ENCODE results near the gene OTOF.

The OTOF gene

DNA sequence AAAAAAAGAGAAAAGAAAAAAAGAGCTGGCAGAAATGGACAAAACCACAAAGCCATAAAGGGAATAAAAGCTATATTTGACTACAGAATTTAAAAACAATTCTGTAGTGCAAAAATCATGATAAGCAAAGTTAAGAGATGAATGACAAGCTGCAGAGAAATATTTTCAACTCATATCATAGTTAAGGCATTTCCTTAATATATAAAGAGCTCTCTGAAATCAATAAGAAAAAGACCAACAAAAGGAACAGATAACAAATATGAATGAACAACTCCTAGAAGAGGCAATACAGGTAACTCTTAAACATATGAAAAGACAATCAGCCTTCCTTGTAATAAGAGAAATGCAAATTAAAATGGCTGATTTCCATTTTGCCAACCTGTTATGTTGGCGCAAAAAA is 26.2 kb downstream of the OTOF start:
- no peak for DNase-seq (ENCODE audit: extremely low spot score)
- CTCF ChIA-PET = no interaction called here
- POLR2A ChIA-PET = no interaction called here
- TF ChIP-seq, protein P1, sequence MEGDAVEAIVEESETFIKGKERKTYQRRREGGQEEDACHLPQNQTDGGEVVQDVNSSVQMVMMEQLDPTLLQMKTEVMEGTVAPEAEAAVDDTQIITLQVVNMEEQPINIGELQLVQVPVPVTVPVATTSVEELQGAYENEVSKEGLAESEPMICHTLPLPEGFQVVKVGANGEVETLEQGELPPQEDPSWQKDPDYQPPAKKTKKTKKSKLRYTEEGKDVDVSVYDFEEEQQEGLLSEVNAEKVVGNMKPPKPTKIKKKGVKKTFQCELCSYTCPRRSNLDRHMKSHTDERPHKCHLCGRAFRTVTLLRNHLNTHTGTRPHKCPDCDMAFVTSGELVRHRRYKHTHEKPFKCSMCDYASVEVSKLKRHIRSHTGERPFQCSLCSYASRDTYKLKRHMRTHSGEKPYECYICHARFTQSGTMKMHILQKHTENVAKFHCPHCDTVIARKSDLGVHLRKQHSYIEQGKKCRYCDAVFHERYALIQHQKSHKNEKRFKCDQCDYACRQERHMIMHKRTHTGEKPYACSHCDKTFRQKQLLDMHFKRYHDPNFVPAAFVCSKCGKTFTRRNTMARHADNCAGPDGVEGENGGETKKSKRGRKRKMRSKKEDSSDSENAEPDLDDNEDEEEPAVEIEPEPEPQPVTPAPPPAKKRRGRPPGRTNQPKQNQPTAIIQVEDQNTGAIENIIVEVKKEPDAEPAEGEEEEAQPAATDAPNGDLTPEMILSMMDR (IDR thresholded peaks at IDR 0.05; ENCODE audit: control extremely low read depth, extremely low read depth, low read depth, missing control alignments) = no peak

DNA sequence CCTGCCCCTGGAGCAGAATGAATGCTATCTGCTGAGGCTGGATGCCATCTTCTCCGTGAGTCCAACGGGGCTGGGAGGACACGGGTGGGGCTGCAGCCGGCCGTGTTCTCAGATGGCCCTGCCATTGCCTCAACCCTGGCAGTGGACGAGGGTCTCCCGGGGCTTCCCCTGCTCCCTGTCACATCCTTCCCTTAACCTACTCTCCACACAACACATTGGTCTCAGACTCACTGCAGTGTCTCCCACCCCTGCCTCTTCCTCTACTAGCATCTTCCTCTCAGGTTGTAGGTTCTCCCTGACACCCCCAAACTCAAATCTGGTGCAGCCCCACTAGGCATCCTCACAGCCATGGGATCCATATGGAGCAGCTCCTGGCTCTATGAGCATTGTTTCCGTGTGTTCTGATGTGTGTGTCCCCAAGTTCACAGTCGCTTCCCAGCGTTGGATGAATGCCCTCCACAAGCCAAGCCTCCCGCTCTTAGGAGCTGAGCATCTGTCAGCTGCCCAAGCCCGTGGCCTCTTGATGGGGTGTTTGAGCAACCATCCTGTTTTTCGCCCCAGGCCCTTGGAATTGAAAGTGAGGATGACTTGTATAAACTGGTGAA is 27.8 kb downstream of the OTOF start:
- no peak for DNase-seq (ENCODE audit: extremely low spot score)
- TF ChIP-seq, protein P1 (IDR thresholded peaks at IDR 0.05; ENCODE audit: control extremely low read depth, extremely low read depth, low read depth, missing control alignments) = no peak
- ChIA-PET CTCF (no interaction called here), POLR2A (no interaction called here)

DNA sequence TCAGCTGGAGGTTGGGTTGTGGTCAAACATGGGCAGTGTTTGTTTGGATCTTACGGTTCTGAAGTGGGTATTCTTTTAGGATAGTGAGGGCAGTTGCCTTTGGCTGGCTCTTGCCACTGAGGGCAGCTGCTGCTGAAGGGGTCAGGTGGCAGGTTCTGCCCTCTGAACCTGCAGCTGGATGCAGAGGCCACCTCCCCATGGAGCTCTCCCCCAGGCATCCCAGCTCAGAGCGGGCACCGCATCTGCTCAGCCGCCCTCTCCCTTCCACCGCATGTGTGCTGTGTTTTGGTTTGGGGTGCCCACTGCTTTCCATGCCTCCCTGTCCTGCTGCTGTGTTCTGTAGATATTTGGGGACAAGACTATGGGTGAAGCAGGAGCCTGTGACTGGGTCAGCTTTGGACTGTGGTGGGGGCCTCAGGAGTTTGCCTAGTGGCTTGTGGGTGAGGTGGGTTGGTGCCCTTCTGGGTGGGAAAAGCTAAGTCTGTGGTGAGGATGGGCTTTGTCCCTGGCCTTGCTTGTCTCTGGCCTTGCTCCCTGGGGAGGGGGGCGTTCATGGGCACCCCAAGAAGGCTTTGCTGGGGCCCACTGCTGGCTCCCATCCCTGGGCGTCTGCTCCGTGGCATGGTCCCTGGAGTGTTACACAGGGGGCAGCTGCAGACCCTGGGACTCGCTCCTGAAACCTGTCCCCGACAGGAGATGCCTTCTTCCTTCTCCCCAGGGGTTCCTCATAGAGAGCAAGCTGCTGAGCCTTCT is 28.5 kb downstream of the OTOF start:
- CTCF ChIA-PET = interaction anchor here (0.9 to 1.4 kb wide), 2 partner anchors 9 to 20 kb away, joined by 3 to 4 read pairs; no protein-coding TSS in a partner anchor
- DNase-seq (ENCODE audit: extremely low spot score) = no peak
- POLR2A ChIA-PET = no interaction called here
- TF ChIP-seq, protein P1 (IDR thresholded peaks at IDR 0.05; ENCODE audit: control extremely low read depth, extremely low read depth, low read depth, missing control alignments) = no peak

DNA sequence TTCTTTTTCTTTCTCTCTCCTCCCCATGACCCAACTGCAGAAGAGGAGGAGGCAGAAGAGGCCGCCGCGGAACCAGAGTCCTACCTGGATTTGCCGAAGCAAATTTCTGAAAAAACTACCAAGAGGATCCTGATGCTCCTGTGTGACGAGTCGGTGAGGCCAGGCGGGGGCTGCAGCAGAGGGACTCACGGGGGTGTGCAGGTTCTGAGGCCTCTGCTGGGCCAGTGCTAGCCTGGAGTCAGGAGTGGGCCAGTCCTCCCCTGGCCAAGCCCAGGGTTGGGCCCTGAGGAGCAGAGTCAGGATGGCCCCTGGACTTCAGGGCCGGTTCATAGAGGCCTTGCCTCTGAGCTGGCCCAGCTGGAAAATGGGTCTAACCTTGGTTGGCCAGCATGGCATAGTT is 29.3 kb downstream of the OTOF start:
- TF ChIP-seq, protein P1 (IDR thresholded peaks at IDR 0.05; ENCODE audit: control extremely low read depth, extremely low read depth, low read depth, missing control alignments) = no peak
- no peak for DNase-seq (ENCODE audit: extremely low spot score)
- ChIA-PET POLR2A (no interaction called here), CTCF (interaction anchor here (0.9 to 1.4 kb wide), 2 partner anchors 10 to 21 kb away, joined by 3 to 4 read pairs; no protein-coding TSS in a partner anchor)

DNA sequence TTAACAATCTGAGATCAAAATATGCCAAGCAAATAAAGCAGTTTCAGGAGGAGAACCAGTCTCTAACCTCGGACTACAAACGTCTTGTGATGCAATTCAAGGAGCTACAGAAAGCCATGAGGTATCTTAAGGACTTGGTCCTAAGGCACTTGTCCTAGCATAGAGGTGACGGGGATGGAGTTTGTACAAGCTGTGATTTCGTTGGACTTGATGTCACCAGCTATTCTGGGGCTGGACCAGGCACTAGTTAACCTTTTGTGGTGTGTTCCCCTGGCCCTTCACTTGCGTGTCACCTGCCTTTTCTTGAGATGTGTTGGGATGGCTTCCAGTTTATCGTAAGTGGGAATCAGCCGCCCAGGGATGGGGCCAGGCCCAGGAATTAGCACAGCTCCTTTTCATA is 33.7 kb downstream of the OTOF start:
- no peak for DNase-seq (ENCODE audit: extremely low spot score)
- POLR2A ChIA-PET = no interaction called here
- TF ChIP-seq, protein P1 (IDR thresholded peaks at IDR 0.05; ENCODE audit: control extremely low read depth, extremely low read depth, low read depth, missing control alignments) = no peak
- CTCF ChIA-PET = interaction anchor here (0.8 to 1.1 kb wide), 2 partner anchors 7 to 15 kb away, joined by 3 read pairs; no protein-coding TSS in a partner anchor

DNA sequence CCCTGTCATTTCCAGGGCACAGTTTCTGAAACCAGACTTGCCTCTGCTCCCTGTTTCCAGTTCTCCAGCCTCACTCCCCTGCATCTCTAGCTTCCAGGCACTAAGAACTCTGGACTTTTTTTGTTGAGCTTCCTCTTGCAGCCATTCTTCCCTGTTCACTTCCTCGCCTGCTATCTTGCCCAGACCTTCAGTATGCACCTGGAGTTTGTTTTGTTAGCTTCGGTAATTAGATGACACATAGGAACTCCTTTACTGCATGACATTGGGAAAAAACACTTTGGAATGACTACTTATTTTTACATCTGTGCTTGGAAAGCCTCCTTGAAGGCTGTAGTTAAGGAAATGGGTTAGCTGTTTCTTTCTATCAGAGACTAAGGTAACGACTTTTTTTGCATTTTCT is 35.2 kb downstream of the OTOF start:
- ChIA-PET CTCF (interaction anchor here (1.1 kb wide), 2 partner anchors 8 to 11 kb away, joined by 3 to 4 read pairs; no protein-coding TSS in a partner anchor), POLR2A (no interaction called here)
- no peak for DNase-seq (ENCODE audit: extremely low spot score)
- TF ChIP-seq, protein P1 (IDR thresholded peaks at IDR 0.05; ENCODE audit: control extremely low read depth, extremely low read depth, low read depth, missing control alignments) = no peak
